Keratinocyte (primary cell): ENCODE results near the gene CDX2. TPM values are rescaled to one million over a fixed set of nuclear protein-coding genes. Genes with fewer than 3 reads are reported as not detected.

Experiments
- DNase-seq: peaks from one replicate; pipeline ENCODE4 v3.0.0-alpha.2; 2011; ENCODE audit warnings: low read depth, missing footprints, low spot score
- FAIRE-seq: peaks from 2 replicates; lab custom pipeline; 2011; peaks lifted over from hg19 to GRCh38; lab: Jason Lieb, UNC
- H2AFZ ChIP-seq: 2 replicates; pipeline ENCODE4 v1.6.0; 2012; ENCODE audit warnings: low read length, control low read depth, inconsistent platforms; ENCODE audit not compliant: control insufficient read depth
- H3K27ac ChIP-seq: 2 replicates; pipeline ENCODE4 v1.5.1; 2011; ENCODE audit warnings: low read length; ENCODE audit not compliant: control insufficient read depth, insufficient read depth
- H3K27me3 ChIP-seq: 3 replicates; pipeline ENCODE4 v1.6.0; 2011; ENCODE audit warnings: low read length; ENCODE audit not compliant: control insufficient read depth, insufficient read depth; ENCODE audit errors: extremely low read depth
- H3K36me3 ChIP-seq, 2 experiments: 2 replicates in 1 of 2; 3 replicates in 1 of 2; pipeline ENCODE4 v1.5.1; 2011; ENCODE audit warnings: low read length in 2 of 2, mild to moderate bottlenecking in 1 of 2; ENCODE audit not compliant: control insufficient read depth in 2 of 2, insufficient read depth in 2 of 2; ENCODE audit errors: extremely low read depth in 1 of 2
- H3K4me1 ChIP-seq: 3 replicates; pipeline ENCODE4 v1.5.1; 2011; ENCODE audit warnings: low read length; ENCODE audit not compliant: control insufficient read depth, insufficient read depth; ENCODE audit errors: extremely low read depth
- H3K4me2 ChIP-seq: 3 replicates; pipeline ENCODE4 v1.6.0; 2011; ENCODE audit warnings: low read depth, low read length; ENCODE audit not compliant: control insufficient read depth, insufficient read depth; ENCODE audit errors: extremely low read depth
- H3K4me3 ChIP-seq, 3 experiments: fragments of 200-600 bp in 1 of 3; sonication (generic) in 1 of 3; 2 replicates in 2 of 3; 3 replicates in 1 of 3; pipeline ENCODE4 v1.5.1; 2011 to 2016; ENCODE audit warnings: low read length in 3 of 3, mild to moderate bottlenecking in 3 of 3, control low read depth in 2 of 3, inconsistent platforms in 1 of 3, low read depth in 1 of 3, mixed read lengths in 1 of 3, mixed run types in 1 of 3, moderate library complexity in 1 of 3; ENCODE audit not compliant: control insufficient read depth in 2 of 3, insufficient read depth in 2 of 3; ENCODE audit errors: extremely low read depth in 1 of 3
- H3K79me2 ChIP-seq: 2 replicates; pipeline ENCODE4 v1.6.0; 2012; ENCODE audit warnings: low read length; ENCODE audit not compliant: control insufficient read depth, insufficient read depth
- H3K9ac ChIP-seq: 3 replicates; pipeline ENCODE4 v1.6.0; 2011; ENCODE audit warnings: low read length; ENCODE audit not compliant: control insufficient read depth, insufficient read depth; ENCODE audit errors: extremely low read depth
- H3K9me1 ChIP-seq: 3 replicates; pipeline ENCODE4 v1.6.0; 2011; ENCODE audit warnings: low read length; ENCODE audit not compliant: control insufficient read depth, insufficient read depth; ENCODE audit errors: extremely low read depth
- H3K9me3 ChIP-seq: 2 replicates; pipeline ENCODE4 v1.5.1; 2012; ENCODE audit warnings: low read depth, low read length; ENCODE audit not compliant: control insufficient read depth
- H4K20me1 ChIP-seq: 3 replicates; pipeline ENCODE4 v1.6.0; 2011; ENCODE audit warnings: low read length; ENCODE audit not compliant: control insufficient read depth, insufficient read depth; ENCODE audit errors: extremely low read depth
- EZH2 ChIP-seq: IDR thresholded peaks from one replicate; pipeline ENCODE4 v1.6.1; 2012; ENCODE audit warnings: inconsistent platforms, mild to moderate bottlenecking, low read length, moderate library complexity
- dilution Hi-C: fragments of 300-500 bp; cut with MboI; formaldehyde crosslinking; loops from one replicate; pipeline ENCODE4 v1.7.0; 2020; ENCODE audit warnings: low sequenced_read_pairs; ENCODE audit not compliant: extremely low pct_ligation_motif_present
- polyA plus RNA-seq, 5 experiments: library from polyadenylated mRNA; depleted of rRNA in 3 of 5; stranded (reverse) in 3 of 5; stranded (forward) in 1 of 5; unstranded in 1 of 5; fragments of >200 nt; gene quantifications; 1 replicate in 1 of 5; 2 replicates in 3 of 5; 3 replicates in 1 of 5; pipeline versions ENCODE4 v1.2.1 to v1.2.3, GENCODE V29; 2011 to 2012; ENCODE audit warnings: missing spikeins in 2 of 5, low read depth in 1 of 5, low replicate concordance in 1 of 5
- TF ChIP-seq, protein P1 (sequence below), 3 experiments: IDR thresholded peaks in 1 of 3; conservative IDR thresholded peaks in 1 of 3; optimal IDR thresholded peaks in 1 of 3; 2 replicates in 2 of 3; 3 replicates in 1 of 3; pipeline versions ENCODE3 to v1.5.1; 2011; ENCODE audit warnings: low read length in 3 of 3, mild to moderate bottlenecking in 3 of 3, moderate library complexity in 2 of 3, control low read depth in 1 of 3, inconsistent platforms in 1 of 3; ENCODE audit not compliant: insufficient read depth in 2 of 3; ENCODE audit errors: extremely low read depth in 1 of 3

Gene CDX2
- polyA plus RNA-seq, 1 donor (not counting 4 experiments of a cell fraction or from before 2014, with no cell fraction given), result not detected

DNA sequence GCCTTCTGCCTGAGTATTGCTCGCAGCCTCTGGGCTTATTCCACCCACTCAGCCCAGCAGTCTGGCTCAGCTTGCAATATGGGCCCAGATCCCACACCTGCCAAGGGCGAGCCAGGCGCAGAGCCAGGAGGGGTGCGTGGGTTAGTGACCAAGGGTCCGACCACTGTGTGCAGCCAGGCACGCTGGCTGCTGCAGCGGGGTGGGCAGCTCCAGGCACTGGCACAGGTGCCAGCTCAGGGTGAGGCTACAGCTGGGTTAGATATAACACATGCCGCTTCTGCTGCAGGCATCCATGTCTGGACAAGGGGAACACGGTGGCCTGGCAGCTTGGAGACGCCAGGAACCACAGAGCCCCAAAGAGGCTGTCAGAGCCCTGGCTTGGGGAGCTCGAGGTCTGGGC is 31.9 kb upstream of the CDX2 start:
- Histone ChIP-seq H3K4me2 (no peak overlapping the region), H2AFZ (no peak overlapping the region), H3K9ac (no peak overlapping the region), H3K4me3 (no peak overlapping the region), H3K9me1 (no peaks in the 10 kb centered on the region), H3K27ac (no peak overlapping the region), H3K79me2 (no peaks in the 10 kb centered on the region), H3K36me3 (no peaks in the 10 kb centered on the region), H3K27me3 (no peaks in the 10 kb centered on the region), H3K4me1 (no peaks in the 10 kb centered on the region), H3K9me3 (no peaks in the 10 kb centered on the region), H4K20me1 (no peaks in the 10 kb centered on the region)
- dilution Hi-C loops, result no loop called here
- DNase-seq, result no peak
- TF ChIP-seq, protein P1, sequence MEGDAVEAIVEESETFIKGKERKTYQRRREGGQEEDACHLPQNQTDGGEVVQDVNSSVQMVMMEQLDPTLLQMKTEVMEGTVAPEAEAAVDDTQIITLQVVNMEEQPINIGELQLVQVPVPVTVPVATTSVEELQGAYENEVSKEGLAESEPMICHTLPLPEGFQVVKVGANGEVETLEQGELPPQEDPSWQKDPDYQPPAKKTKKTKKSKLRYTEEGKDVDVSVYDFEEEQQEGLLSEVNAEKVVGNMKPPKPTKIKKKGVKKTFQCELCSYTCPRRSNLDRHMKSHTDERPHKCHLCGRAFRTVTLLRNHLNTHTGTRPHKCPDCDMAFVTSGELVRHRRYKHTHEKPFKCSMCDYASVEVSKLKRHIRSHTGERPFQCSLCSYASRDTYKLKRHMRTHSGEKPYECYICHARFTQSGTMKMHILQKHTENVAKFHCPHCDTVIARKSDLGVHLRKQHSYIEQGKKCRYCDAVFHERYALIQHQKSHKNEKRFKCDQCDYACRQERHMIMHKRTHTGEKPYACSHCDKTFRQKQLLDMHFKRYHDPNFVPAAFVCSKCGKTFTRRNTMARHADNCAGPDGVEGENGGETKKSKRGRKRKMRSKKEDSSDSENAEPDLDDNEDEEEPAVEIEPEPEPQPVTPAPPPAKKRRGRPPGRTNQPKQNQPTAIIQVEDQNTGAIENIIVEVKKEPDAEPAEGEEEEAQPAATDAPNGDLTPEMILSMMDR (optimal IDR thresholded peaks at IDR 0.05 in 1 of 3, IDR thresholded peaks at IDR 0.05 in 1 of 3, conservative IDR thresholded peaks at IDR 0.05 in 1 of 3; ENCODE audit: extremely low read depth in 1 of 3, insufficient read depth in 2 of 3, low read length in 3 of 3), result no peak
- TF ChIP-seq EZH2, result no peak
- no peak for FAIRE-seq

DNA sequence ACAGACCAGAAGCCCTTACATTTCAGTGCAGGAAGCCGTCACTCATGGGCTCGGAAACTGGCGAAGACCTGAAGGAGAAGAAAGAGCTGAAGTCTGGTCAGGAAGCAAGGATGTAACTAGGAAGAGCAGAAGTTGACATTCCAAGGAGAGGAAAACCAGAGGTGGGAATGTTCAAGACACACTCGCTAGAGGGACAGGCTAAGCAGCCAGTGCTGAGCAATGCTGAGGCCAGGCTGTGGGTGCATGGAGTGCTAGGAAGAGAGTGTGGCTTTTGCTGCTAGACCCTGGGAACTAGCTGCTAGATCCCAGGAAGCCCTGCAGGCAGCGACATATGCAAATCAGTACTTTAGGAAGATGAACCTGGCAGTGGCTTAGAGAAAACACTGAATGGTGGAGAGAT is 31.5 kb upstream of the CDX2 start:
- Histone ChIP-seq H3K9ac (no peak overlapping the region), H3K27ac (no peak overlapping the region), H3K4me1 (no peaks in the 10 kb centered on the region), H3K4me3 (no peak overlapping the region), H4K20me1 (no peaks in the 10 kb centered on the region), H2AFZ (no peak overlapping the region), H3K9me3 (no peaks in the 10 kb centered on the region), H3K79me2 (no peaks in the 10 kb centered on the region), H3K9me1 (no peaks in the 10 kb centered on the region), H3K36me3 (no peaks in the 10 kb centered on the region), H3K27me3 (no peaks in the 10 kb centered on the region), H3K4me2 (no peak overlapping the region)
- DNase-seq (no peak), FAIRE-seq (no peak)
- TF ChIP-seq EZH2, result no peak
- TF ChIP-seq, protein P1 (optimal IDR thresholded peaks at IDR 0.05 in 1 of 3, IDR thresholded peaks at IDR 0.05 in 1 of 3, conservative IDR thresholded peaks at IDR 0.05 in 1 of 3; ENCODE audit: extremely low read depth in 1 of 3, insufficient read depth in 2 of 3, low read length in 3 of 3), result no peak
- dilution Hi-C loops, result no loop called here
